Mesenchymal stem cell (in vitro differentiated cells and primary cell): ENCODE data around the gene SLC44A5.

Experiments used
- DNase-seq: peaks from one replicate; pipeline ENCODE4 v3.0.0-alpha.2; 2013
- H2AFZ ChIP-seq: one replicate; pipeline ENCODE4 v1.6.1; 2013; ENCODE audit warnings: low read depth, mild to moderate bottlenecking, control low read depth, inconsistent platforms, low read length, moderate library complexity
- H2AK5ac ChIP-seq: 2 replicates; pipeline ENCODE4 v1.6.1; 2013; ENCODE audit warnings: low read length, moderate library complexity, mild to moderate bottlenecking, inconsistent platforms; ENCODE audit not compliant: severe bottlenecking
- H2BK120ac ChIP-seq: one replicate; pipeline ENCODE4 v1.6.1; 2013; ENCODE audit warnings: low read depth, mild to moderate bottlenecking, inconsistent platforms, low read length, moderate library complexity
- H2BK12ac ChIP-seq, 2 experiments: one replicate each; pipeline ENCODE4 v1.6.1; 2013; ENCODE audit warnings: inconsistent platforms in 2 of 2, low read length in 2 of 2, mild to moderate bottlenecking in 2 of 2, moderate library complexity in 2 of 2, control low read depth in 1 of 2
- H2BK15ac ChIP-seq: one replicate; pipeline ENCODE4 v1.6.1; 2013; ENCODE audit warnings: mild to moderate bottlenecking, low read depth, inconsistent platforms; ENCODE audit not compliant: poor library complexity, severe bottlenecking
- H2BK5ac ChIP-seq: 2 replicates; pipeline ENCODE4 v1.6.1; 2013; ENCODE audit warnings: low read depth, mild to moderate bottlenecking, low read length, control low read depth, inconsistent platforms; ENCODE audit not compliant: poor library complexity, severe bottlenecking
- H3K14ac ChIP-seq, 2 experiments: one replicate each; pipeline ENCODE4 v1.6.1; 2013; ENCODE audit warnings: inconsistent platforms in 2 of 2, low read length in 2 of 2, control low read depth in 1 of 2, mild to moderate bottlenecking in 1 of 2, moderate library complexity in 1 of 2
- H3K18ac ChIP-seq, 2 experiments: one replicate each; pipeline ENCODE4 v1.6.1; 2013; ENCODE audit warnings: inconsistent platforms in 2 of 2, low read length in 2 of 2, control low read depth in 1 of 2, low read depth in 1 of 2, mild to moderate bottlenecking in 1 of 2
- H3K23ac ChIP-seq, 2 experiments: one replicate each; pipeline ENCODE4 v1.6.1; 2013; ENCODE audit warnings: inconsistent platforms in 2 of 2, low read length in 2 of 2, mild to moderate bottlenecking in 2 of 2, moderate library complexity in 2 of 2, control low read depth in 1 of 2
- H3K27ac ChIP-seq: 2 replicates; pipeline ENCODE4 v1.5.1; 2013; ENCODE audit warnings: mild to moderate bottlenecking, moderate library complexity, low read length, control low read depth, inconsistent platforms; ENCODE audit not compliant: poor library complexity, severe bottlenecking
- H3K27me3 ChIP-seq, 2 experiments: 2 replicates each; pipeline versions ENCODE4 v1.6.1 to v1.7.0; 2013; ENCODE audit warnings: low read length in 2 of 2, mild to moderate bottlenecking in 2 of 2, moderate library complexity in 2 of 2, control low read depth in 1 of 2, inconsistent platforms in 1 of 2; ENCODE audit not compliant: control insufficient read depth in 1 of 2, insufficient read depth in 1 of 2
- H3K36me3 ChIP-seq, 2 experiments: 2 replicates each; pipeline versions ENCODE4 v1.6.1 to v1.7.0; 2013; ENCODE audit warnings: low read length in 2 of 2, control low read depth in 1 of 2, inconsistent platforms in 1 of 2, low read depth in 1 of 2, mild to moderate bottlenecking in 1 of 2; ENCODE audit not compliant: insufficient read depth in 2 of 2, control insufficient read depth in 1 of 2
- H3K4ac ChIP-seq, 2 experiments: one replicate each; pipeline ENCODE4 v1.6.1; 2013; ENCODE audit warnings: inconsistent platforms in 2 of 2, low read length in 2 of 2, mild to moderate bottlenecking in 2 of 2, moderate library complexity in 2 of 2, control low read depth in 1 of 2, low read depth in 1 of 2
- H3K4me1 ChIP-seq: 2 replicates; pipeline ENCODE4 v1.6.1; 2013; ENCODE audit warnings: low read depth, low read length, control low read depth; ENCODE audit not compliant: control insufficient read depth, insufficient read depth
- H3K4me2 ChIP-seq: 2 replicates; pipeline ENCODE4 v1.6.1; 2013; ENCODE audit warnings: low read length, mild to moderate bottlenecking, inconsistent platforms; ENCODE audit not compliant: poor library complexity, severe bottlenecking
- H3K4me3 ChIP-seq, 2 experiments: 2 replicates each; pipeline versions ENCODE4 v1.5.1 to v1.7.0; 2013; ENCODE audit warnings: low read length in 2 of 2, mild to moderate bottlenecking in 2 of 2, control low read depth in 1 of 2, low read depth in 1 of 2; ENCODE audit not compliant: insufficient read depth in 1 of 2
- H3K79me1 ChIP-seq: replicated peaks from 2 replicates; pipeline ENCODE4 v1.6.1; 2013; ENCODE audit warnings: mild to moderate bottlenecking, control low read depth, low read length, inconsistent platforms; ENCODE audit not compliant: poor library complexity, severe bottlenecking
- H3K9ac ChIP-seq: 2 replicates; pipeline ENCODE4 v1.7.0; 2013; ENCODE audit warnings: mild to moderate bottlenecking, low read length, moderate library complexity
- H3K9me3 ChIP-seq: 2 replicates; pipeline ENCODE4 v1.7.0; 2013; ENCODE audit warnings: mild to moderate bottlenecking, low read length; ENCODE audit not compliant: control insufficient read depth
- H4K8ac ChIP-seq: one replicate; pipeline ENCODE4 v1.6.1; 2013; ENCODE audit warnings: inconsistent platforms, mild to moderate bottlenecking, low read length, moderate library complexity
- H4K91ac ChIP-seq: one replicate; pipeline ENCODE4 v1.6.1; 2013; ENCODE audit warnings: mild to moderate bottlenecking, low read length, inconsistent platforms
- WGBS: methylation state at CpG from one replicate; pipeline ENCODE4 v1.1.7; 2013; ENCODE audit warnings: mixed read lengths; 5-methylcytosine and 5-hydroxymethylcytosine counted together

Gene SLC44A5

DNA sequence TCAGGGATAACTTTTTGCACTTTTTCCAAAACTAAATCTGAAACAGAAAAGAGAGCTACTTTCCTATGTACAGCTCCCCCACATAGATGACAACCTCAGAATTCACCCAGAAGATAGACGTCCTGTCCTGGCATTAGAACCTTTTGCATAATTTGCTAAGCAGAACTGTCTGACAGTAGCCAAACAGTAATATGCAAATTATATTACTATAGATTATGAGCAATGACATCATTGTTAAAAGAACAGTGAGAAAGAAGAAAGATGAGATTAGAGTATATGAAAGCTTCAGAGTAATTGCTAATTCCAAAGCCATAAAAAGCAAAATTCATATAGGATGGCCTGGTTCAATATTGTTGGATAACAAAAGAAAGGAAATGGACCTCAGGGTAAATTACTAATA is 43.7 kb downstream of the SLC44A5 start:
- no peak overlapping the region for H2BK5ac ChIP-seq
- no CpG with 5 or more reads among the region's 1 CpG for WGBS

DNA sequence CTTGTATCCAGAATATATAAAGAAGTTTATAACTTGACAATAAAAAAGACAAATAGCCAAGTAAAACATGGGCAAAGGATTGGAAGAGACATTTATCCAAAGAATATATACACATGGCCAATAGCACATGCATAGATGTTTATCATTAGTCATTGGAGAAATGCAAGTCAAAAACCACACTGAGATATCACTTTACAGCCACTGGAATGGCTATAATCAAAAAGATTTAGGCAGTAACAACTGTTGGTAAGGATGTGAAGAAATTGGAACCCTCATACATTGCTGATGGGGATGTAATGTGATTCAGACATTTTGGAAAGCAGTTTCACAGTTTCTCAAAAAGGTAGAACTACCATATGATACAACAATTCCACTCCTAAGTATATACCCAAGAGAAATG is 51.1 kb downstream of the SLC44A5 start:
- DNase-seq = no peak
- Histone ChIP-seq H2BK5ac (no peak overlapping the region), H3K9me3 (no peaks in the 10 kb centered on the region), H3K14ac (no peak overlapping the region), H3K79me1 (no peaks in the 10 kb centered on the region), H3K4ac (no peak overlapping the region), H3K18ac (no peak overlapping the region), H4K8ac (no peak overlapping the region), H4K91ac (no peak overlapping the region), H2AK5ac (no peak overlapping the region), H2AFZ (no peak overlapping the region), H2BK15ac (no peak overlapping the region), H3K4me2 (no peak overlapping the region), H3K36me3 (no peaks in the 10 kb centered on the region), H2BK120ac (no peak overlapping the region), H2BK12ac (no peak overlapping the region), H3K4me1 (no peaks in the 10 kb centered on the region), H3K4me3 (no peak overlapping the region), H3K9ac (no peak overlapping the region), H3K27me3 (no peaks in the 10 kb centered on the region), H3K23ac (no peak overlapping the region), H3K27ac (no peak overlapping the region)

More for the DNA sequence above, 43.7 kb downstream of the SLC44A5 start:
- Histone ChIP-seq H3K79me1 (no peaks in the 10 kb centered on the region), H3K36me3 (no peaks in the 10 kb centered on the region), H2BK12ac (no peak overlapping the region), H2BK15ac (no peak overlapping the region), H3K4me3 (no peak overlapping the region), H3K9ac (no peak overlapping the region), H3K4ac (no peak overlapping the region), H3K14ac (no peak overlapping the region), H3K18ac (no peak overlapping the region), H2AFZ (no peak overlapping the region), H3K27me3 (peaks cover 0 to 4% of the 10 kb centered on the region in 2 experiments), H3K27ac (no peak overlapping the region), H4K8ac (no peak overlapping the region), H4K91ac (no peak overlapping the region), H2BK120ac (no peak overlapping the region), H3K23ac (no peak overlapping the region), H3K9me3 (no peaks in the 10 kb centered on the region), H2AK5ac (no peak overlapping the region), H3K4me1 (no peaks in the 10 kb centered on the region), H3K4me2 (no peak overlapping the region)
- no peak for DNase-seq

DNA sequence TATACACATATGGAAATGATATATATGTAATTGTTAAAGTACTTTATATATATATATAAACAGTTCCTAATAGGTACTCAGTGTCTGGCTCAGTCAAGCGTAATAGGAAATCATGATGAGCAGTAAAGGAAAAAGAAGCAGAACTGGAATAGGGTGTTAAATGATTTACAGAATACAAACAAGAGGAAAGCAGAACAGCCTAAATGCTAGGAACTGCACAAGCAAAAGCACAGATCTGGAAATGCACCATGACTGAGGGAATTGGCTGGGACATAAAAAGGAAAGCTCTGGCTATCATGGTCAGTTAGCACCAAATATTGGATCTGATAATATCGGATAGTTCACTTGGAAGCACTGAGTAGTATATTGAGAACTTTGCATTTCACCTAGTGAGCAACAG is 51.8 kb downstream of the SLC44A5 start:
- Histone ChIP-seq H3K4me3 (no peak overlapping the region), H3K9me3 (no peaks in the 10 kb centered on the region), H3K4ac (no peak overlapping the region), H3K18ac (no peak overlapping the region), H3K23ac (no peak overlapping the region), H4K8ac (no peak overlapping the region), H2BK5ac (no peak overlapping the region), H4K91ac (no peak overlapping the region), H2AFZ (no peak overlapping the region), H3K27ac (peak overlapping the region; percentile 11), H3K14ac (no peak overlapping the region), H3K36me3 (no peaks in the 10 kb centered on the region), H3K4me2 (no peak overlapping the region), H2BK12ac (no peak overlapping the region), H2BK15ac (no peak overlapping the region), H3K4me1 (no peaks in the 10 kb centered on the region), H3K9ac (no peak overlapping the region), H3K79me1 (no peaks in the 10 kb centered on the region), H2AK5ac (no peak overlapping the region), H3K27me3 (no peaks in the 10 kb centered on the region), H2BK120ac (no peak overlapping the region)
- no peak for DNase-seq
- 92% methylated on average over 2 of the region's 2 CpGs for WGBS

- no peak overlapping the region for H3K9ac ChIP-seq
- no peaks in the 10 kb centered on the region for H3K4me1 ChIP-seq
- no peak overlapping the region for H2AFZ ChIP-seq
- H3K4me3 ChIP-seq = no peak overlapping the region
- no peak overlapping the region for H4K8ac ChIP-seq
- DNase-seq = no peak
- H3K4ac ChIP-seq = no peak overlapping the region
- no peak overlapping the region for H3K23ac ChIP-seq
- no peaks in the 10 kb centered on the region for H3K79me1 ChIP-seq
- no peak overlapping the region for H3K18ac ChIP-seq
- no peaks in the 10 kb centered on the region for H3K27me3 ChIP-seq
- H3K36me3 ChIP-seq = no peaks in the 10 kb centered on the region
- H3K27ac ChIP-seq = no peak overlapping the region
- WGBS = 75% methylated on average over 1 of the region's 1 CpG
- H3K14ac ChIP-seq = no peak overlapping the region
- no peak overlapping the region for H3K4me2 ChIP-seq
- no peak overlapping the region for H2BK12ac ChIP-seq
- H4K91ac ChIP-seq = no peak overlapping the region
- H2BK5ac ChIP-seq = no peak overlapping the region
- no peak overlapping the region for H2BK15ac ChIP-seq
- H2AK5ac ChIP-seq = no peak overlapping the region
- no peak overlapping the region for H2BK120ac ChIP-seq
- no peaks in the 10 kb centered on the region for H3K9me3 ChIP-seq
These were observed 56.0 kb downstream of the SLC44A5 start for GRCh38 chr1:75554870-75555269.
